GM12801 (cell line): ENCODE data around the gene CDC42BPA.

ENCODE experiments used
- CTCF ChIP-seq: IDR thresholded peaks from one replicate; pipeline ENCODE4 v1.5.1; 2011; ENCODE audit warnings: control low read depth; ENCODE audit not compliant: insufficient read length; ENCODE audit errors: extremely low read depth

CDC42BPA gene

GRCh38 chr1:226980565-226981385 is 337.5 kb downstream of the CDC42BPA start:
- TF ChIP-seq CTCF: no peak

GRCh38 chr1:226980122-226980560 is 338.2 kb downstream of the CDC42BPA start:
- no peak for TF ChIP-seq CTCF

- TF ChIP-seq CTCF: no peak
Observed at GRCh38 chr1:226979517-226980121, 338.7 kb downstream of the CDC42BPA start.

GRCh38 chr1:226979115-226979516 is 339.2 kb downstream of the CDC42BPA start:
- TF ChIP-seq CTCF: no peak

- no peak for TF ChIP-seq CTCF
Observed at GRCh38 chr1:226978432-226979114, 339.7 kb downstream of the CDC42BPA start.

GRCh38 chr1:226977643-226978431 is 340.5 kb downstream of the CDC42BPA start:
- no peak for TF ChIP-seq CTCF
